ENCODE data around the gene DCAF17.
A peak's percentile ranks its signal among the peaks of the same experiment; 100 is the strongest.
"Not testable (repeated sequence)": the region's sequence is repeated elsewhere in the genome, so short reads cannot be mapped to it uniquely, and the experiment has no call there.

DCAF17 gene

DNA sequence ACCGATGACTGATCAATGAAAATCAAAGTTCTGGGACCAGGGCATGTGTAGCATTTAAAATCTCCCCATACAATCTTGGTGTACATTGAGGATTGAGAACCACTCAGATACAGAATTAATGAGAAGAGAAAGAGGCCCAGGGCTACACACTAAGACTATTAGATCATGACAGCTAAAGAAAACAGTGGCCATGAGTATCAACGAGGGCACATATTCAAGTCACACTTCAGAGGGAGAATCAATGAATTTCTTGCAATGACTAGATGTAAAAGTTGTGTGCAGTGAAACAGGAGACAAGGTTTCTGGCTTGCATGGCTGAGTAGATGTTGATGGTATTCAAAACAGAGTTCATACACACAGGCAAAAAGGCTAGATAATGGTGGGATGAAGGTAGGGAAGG, 29.3 kb upstream of the DCAF17 start:
- Mint-ChIP-seq H3K36me3 (peaks cover 11% of the 10 kb centered on the region), H3K4me3 (no peak overlapping the region), H3K9me3 (peaks cover 11% of the 10 kb centered on the region), H3K27me3 (no peaks in the 10 kb centered on the region), H3K27ac (peak overlapping the region; percentile 95), H3K4me1 (peaks cover 40% of the 10 kb centered on the region)
- DNase-seq (ENCODE audit: low spot score in 2 of 2): no peak
- ATAC-seq (ENCODE audit: low read depth): no peak

DNA sequence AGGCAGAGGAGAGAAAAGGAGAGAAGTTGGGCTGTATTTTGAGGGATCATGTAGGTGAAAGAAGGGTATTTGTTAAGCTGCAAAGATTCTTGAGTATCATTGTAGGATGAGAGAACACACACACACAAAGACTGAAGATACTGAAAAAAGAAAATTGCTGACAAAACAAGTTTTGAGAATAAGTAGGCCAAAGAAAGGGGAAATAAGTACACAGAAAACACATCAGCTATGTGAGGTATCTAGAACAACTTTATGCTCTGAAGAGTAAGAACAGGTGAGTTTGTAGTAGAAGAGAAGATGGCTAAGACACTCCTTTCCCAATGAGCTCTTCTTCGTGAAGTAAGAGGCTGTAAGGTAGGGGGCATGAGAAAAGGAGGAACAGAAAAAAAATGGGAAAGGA, 28.5 kb upstream of the DCAF17 start:
- Mint-ChIP-seq H3K9me3 (peaks cover 11% of the 10 kb centered on the region), H3K36me3 (peaks cover 11% of the 10 kb centered on the region), H3K27me3 (no peaks in the 10 kb centered on the region), H3K27ac (peak overlapping the region; percentile 95), H3K4me1 (peaks cover 36% of the 10 kb centered on the region), H3K4me3 (peak overlapping the region; percentile 36)
- ATAC-seq (ENCODE audit: low read depth) (no peak), DNase-seq (ENCODE audit: low spot score in 2 of 2) (no peak)

DNA sequence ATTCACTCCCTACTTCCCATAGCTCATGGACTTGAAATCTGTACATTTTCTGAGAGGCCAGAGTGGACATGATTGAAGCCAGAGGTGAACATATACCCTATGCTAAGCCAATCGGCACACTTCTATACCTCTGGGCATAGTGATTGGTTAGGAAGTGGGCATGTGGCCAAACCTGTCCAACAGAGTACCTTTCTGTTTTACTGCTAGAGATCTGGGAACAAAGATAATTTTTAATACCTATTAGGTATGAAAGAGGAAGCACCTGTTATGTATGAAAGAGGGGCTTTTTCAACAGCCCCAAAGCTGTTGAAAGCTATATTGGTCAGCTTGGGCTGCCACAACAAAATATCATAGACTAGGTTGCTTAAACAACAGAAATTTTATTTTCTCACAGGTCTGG, 28.0 kb upstream of the DCAF17 start:
- peaks cover 11% of the 10 kb centered on the region for H3K36me3 Mint-ChIP-seq
- peak overlapping the region; percentile 95 for H3K27ac Mint-ChIP-seq
- peaks cover 35% of the 10 kb centered on the region for H3K4me1 Mint-ChIP-seq
- DNase-seq (ENCODE audit: low spot score in 2 of 2) (peak in 1 of 2 donors; percentile 44), ATAC-seq (ENCODE audit: low read depth) (peak; percentile 89)
- H3K4me3 Mint-ChIP-seq: no peak overlapping the region
- H3K9me3 Mint-ChIP-seq: peaks cover 11% of the 10 kb centered on the region
- no peaks in the 10 kb centered on the region for H3K27me3 Mint-ChIP-seq

DNA sequence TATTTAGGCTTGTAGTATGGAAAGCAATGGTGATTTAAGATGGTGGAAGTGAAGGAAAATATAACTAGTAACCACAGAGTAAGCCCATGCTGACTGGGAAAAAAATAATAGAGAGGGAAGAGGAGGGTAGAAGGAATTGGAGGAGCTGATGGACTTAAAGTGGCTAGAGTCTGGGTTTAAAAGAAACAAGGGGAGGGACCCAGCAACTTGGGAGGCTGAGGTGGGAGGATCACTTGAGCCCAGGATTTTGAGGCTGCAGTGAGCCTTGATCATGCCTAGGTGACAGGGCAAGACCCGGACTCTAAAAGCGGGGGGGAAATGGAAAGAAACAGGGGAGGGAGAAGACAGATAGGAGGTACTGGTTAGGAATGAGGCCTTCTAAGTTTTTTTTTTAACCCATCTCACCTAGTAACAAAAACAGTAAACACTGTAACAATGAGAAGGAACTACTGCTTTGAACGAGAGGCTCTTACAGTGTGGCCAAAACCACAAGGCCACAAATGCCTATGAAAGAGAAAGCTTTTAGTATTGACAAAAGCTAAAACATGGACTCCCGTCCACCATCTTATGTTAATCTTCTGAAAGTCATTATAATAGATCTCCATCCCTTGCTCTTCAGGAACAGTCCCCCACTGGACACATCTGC, 26.9 kb upstream of the DCAF17 start:
- peaks cover 35% of the 10 kb centered on the region for H3K4me1 Mint-ChIP-seq
- peak overlapping the region; percentile 95 for H3K27ac Mint-ChIP-seq
- H3K4me3 Mint-ChIP-seq: no peak overlapping the region

DNA sequence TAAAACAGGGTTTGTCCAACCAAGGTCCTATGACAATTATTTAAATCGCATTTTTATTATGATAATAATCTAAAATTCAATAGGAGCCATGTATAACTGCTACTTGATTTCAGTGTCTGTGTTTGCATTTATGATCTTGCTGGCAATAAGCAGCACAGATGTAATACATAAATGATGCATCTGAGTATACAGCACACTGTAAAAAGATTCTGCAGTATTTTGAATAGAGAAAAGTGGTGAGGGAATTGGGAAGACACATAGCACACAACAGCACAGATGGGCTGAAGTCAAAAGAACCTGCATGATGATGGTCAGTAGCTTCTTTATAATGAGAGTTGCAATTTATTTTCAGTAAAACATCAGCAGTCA, 26.4 kb upstream of the DCAF17 start:
- Mint-ChIP-seq H3K36me3 (peaks cover 3% of the 10 kb centered on the region), H3K27ac (peak overlapping the region; percentile 95), H3K9me3 (peaks cover 6% of the 10 kb centered on the region), H3K4me1 (peaks cover 35% of the 10 kb centered on the region), H3K27me3 (no peaks in the 10 kb centered on the region), H3K4me3 (no peak overlapping the region)
- no peak for ATAC-seq (ENCODE audit: low read depth)
- no peak for DNase-seq (ENCODE audit: low spot score in 2 of 2)

More for the DNA sequence above, 26.9 kb upstream of the DCAF17 start:
- H3K36me3 Mint-ChIP-seq: peaks cover 4% of the 10 kb centered on the region
- no peaks in the 10 kb centered on the region for H3K27me3 Mint-ChIP-seq
- ATAC-seq (ENCODE audit: low read depth): peak; percentile 54
- peaks cover 7% of the 10 kb centered on the region for H3K9me3 Mint-ChIP-seq
- peak in 1 of 2 donors; percentile 12 for DNase-seq (ENCODE audit: low spot score in 2 of 2)

DNA sequence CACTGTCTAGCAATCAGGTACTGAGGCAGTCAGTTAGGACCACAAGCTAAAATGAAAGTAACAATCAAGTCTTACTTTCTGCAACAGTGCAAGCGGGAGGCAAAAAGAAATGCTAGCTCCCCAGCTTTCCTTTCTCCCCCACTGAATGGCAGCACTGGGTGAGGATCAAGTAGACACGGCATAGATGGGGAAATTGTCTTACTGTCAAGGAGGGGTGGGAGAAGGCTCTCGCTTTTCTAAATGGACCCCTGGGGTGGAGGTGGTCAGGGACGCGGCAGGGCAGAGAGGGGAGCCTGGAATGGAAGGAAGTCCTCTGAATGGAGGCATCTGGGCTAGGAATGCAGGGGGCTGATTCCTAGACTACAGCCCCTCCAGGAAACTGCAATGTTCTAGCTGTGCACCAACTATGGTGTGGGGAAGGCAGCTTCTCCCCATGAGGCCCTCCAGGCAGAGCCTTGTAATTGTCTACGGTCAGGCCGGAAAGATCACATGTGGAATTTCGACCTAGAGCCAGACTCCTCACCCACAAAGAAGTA, 24.5 kb upstream of the DCAF17 start:
- H3K27ac Mint-ChIP-seq: peak overlapping the region; percentile 51
- no peaks in the 10 kb centered on the region for H3K27me3 Mint-ChIP-seq
- H3K4me1 Mint-ChIP-seq: peaks cover 32% of the 10 kb centered on the region
- H3K9me3 Mint-ChIP-seq: peaks cover 6% of the 10 kb centered on the region
- DNase-seq (ENCODE audit: low spot score in 2 of 2) (no peak), ATAC-seq (ENCODE audit: low read depth) (no peak)
- peaks cover 3% of the 10 kb centered on the region for H3K36me3 Mint-ChIP-seq
- peak overlapping the region; percentile 70 for H3K4me3 Mint-ChIP-seq

DNA sequence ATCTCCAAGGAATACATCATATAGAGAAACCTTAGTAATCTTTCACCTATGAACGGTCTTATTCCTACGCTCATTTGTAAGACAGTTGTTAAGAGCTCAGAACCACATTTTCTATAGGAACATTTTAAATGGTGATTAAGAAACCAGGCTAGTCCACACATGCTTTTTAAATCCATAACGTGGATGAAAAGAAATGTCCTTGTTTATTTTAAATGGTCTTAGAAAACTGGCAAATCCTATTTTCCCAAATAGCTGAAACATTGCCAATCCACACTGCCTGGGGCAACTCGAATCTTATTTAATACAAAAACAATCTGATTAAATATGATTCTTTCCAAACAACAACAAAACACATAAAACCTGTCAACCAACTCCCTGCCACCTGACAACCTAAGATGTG, 23.9 kb upstream of the DCAF17 start:
- no peaks in the 10 kb centered on the region for H3K27me3 Mint-ChIP-seq
- no peak for ATAC-seq (ENCODE audit: low read depth)
- H3K4me3 Mint-ChIP-seq: no peak overlapping the region
- H3K27ac Mint-ChIP-seq: no peak overlapping the region
- H3K36me3 Mint-ChIP-seq: peaks cover 2% of the 10 kb centered on the region
- H3K9me3 Mint-ChIP-seq: peaks cover 6% of the 10 kb centered on the region
- DNase-seq (ENCODE audit: low spot score in 2 of 2): no peak
- H3K4me1 Mint-ChIP-seq: peaks cover 27% of the 10 kb centered on the region

DNA sequence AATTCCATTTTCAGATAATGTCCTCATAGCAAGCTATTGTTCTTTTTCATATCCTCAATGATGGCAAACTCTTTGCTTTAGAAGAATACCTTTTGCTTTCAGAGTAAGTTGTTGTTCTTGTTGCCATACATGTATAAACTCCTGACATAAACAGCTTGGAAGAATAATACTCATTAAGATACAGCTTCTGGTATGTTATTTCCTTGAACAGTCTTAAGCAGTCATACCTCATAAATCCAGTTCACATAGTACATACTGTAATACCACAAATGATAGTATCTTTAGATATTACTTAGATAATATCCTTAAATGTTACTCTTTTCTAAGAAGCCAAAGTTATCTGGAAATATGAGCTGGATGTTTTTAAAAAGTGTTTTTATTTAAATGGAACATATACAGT, 23.4 kb upstream of the DCAF17 start:
- Mint-ChIP-seq H3K27ac (no peak overlapping the region), H3K4me1 (peaks cover 22% of the 10 kb centered on the region), H3K36me3 (peaks cover 2% of the 10 kb centered on the region), H3K4me3 (no peak overlapping the region), H3K27me3 (no peaks in the 10 kb centered on the region), H3K9me3 (peaks cover 3% of the 10 kb centered on the region)
- DNase-seq (ENCODE audit: low spot score in 2 of 2) (no peak), ATAC-seq (ENCODE audit: low read depth) (no peak)

DNA sequence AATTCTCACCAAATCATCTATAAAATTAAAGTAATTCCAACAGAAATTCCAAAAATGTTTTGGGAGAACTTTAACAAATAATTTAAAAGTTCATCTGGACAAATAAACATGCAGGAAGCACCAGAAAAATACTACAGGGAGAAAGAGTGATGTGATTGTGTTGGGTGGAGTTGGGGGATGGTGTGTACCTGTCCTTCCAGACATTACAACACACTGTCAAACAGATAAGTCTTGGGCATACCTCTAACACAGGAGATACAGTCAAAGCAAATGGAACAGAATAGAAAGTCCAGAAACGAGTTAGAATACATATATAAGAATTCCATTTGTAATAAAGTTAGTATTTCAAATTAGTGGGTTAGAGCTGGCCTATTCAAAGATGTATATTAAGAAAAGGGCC, 22.8 kb upstream of the DCAF17 start:
- no peak for ATAC-seq (ENCODE audit: low read depth)
- no peak overlapping the region for H3K27ac Mint-ChIP-seq
- DNase-seq (ENCODE audit: low spot score in 2 of 2): no peak
- H3K36me3 Mint-ChIP-seq: peaks cover 2% of the 10 kb centered on the region
- H3K27me3 Mint-ChIP-seq: no peaks in the 10 kb centered on the region
- H3K4me3 Mint-ChIP-seq: no peak overlapping the region
- peaks cover 2% of the 10 kb centered on the region for H3K9me3 Mint-ChIP-seq
- peaks cover 23% of the 10 kb centered on the region for H3K4me1 Mint-ChIP-seq

DNA sequence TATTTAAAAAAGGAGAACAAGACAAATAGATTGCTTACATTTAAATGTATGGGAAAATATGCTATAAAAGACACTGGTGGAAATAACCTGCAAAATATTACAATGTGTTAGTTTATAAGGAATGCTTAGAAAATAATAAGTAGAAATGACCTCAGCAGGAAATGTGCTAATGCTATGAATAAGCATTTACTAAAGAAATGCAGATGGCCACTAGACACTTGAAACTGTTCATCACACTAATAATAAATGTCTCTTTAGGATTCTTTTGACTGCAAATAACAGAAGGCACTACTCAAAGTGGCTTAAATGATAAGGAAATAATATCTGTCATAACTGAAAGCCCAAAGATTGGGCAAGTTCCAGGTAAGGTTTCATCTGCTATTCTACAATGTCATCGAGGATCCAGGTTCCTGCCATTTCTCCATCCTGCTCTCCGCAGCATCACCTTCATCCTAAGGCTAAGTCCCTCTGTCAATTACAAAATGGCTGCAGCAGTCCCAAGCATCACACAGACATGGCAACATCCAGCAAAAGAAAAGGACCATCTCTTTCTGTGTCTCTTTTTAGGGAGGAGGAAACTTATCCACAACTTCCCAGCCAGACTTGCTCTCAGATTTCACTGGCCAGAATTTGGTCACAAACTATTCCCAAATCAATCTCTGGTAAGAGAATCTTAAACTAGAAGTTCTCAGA, 22.1 kb upstream of the DCAF17 start:
- Mint-ChIP-seq H3K4me1 (peaks cover 18% of the 10 kb centered on the region), H3K27me3 (no peaks in the 10 kb centered on the region), H3K27ac (no peak overlapping the region), H3K9me3 (peaks cover under 1% of the 10 kb centered on the region), H3K36me3 (peaks cover 2% of the 10 kb centered on the region), H3K4me3 (no peak overlapping the region)
- ATAC-seq (ENCODE audit: low read depth): no peak
- DNase-seq (ENCODE audit: low spot score in 2 of 2): no peak

DNA sequence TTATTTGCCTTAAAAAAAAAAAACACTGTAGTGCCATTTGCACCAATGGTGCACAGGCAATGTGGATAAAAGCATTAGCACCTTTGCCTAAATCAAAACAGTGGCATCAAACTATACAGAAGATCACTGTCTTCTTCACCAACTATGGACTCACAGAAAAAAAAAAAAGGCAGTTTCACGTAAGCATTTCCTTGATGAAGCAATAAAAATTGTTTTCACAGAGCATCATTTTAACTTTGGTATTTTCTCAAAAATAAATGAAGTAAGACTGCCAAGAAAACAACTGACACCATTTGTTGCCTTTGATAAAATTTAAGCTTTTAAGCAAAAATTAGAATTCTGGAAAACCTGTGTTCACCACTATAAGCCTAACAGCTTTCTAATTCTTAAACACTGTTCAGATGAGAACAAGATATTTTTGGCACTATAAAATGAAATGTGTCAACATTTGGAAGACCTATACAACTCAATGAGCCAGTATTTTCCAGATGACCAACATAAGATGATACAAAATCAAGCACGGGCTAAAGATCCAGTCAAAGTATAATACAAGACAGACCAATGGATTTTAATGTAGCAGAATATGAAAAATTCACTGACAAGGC, 21.4 kb upstream of the DCAF17 start:
- H3K27me3 Mint-ChIP-seq: no peaks in the 10 kb centered on the region
- peaks cover 10% of the 10 kb centered on the region for H3K4me1 Mint-ChIP-seq
- ATAC-seq (ENCODE audit: low read depth): no peak
- no peak overlapping the region for H3K4me3 Mint-ChIP-seq
- H3K9me3 Mint-ChIP-seq: no peaks in the 10 kb centered on the region
- H3K36me3 Mint-ChIP-seq: peaks cover 2% of the 10 kb centered on the region
- H3K27ac Mint-ChIP-seq: no peak overlapping the region
- no peak for DNase-seq (ENCODE audit: low spot score in 2 of 2)

DNA sequence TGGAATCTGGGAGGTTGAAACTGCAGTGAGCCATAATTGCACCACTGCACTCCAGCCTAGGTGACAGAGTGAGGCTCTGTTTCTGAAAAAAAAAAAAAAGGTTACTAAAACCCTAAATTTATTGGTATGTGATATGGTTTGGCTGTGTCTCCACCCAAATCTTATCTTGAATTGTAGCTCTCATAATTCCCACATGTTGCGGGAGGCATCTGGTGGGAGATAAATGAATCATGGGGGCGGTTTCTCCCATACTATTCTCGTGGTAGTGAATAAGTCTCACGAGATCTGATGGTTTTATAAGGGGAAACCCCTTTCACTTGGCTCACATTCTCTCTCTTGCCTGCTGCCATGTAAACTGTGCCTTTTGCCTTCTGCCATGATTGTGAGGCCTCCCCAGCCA, 19.4 kb upstream of the DCAF17 start:
- not testable (repeated sequence) for H3K27me3 Mint-ChIP-seq; H3K4me3 Mint-ChIP-seq; ATAC-seq (ENCODE audit: low read depth); DNase-seq (ENCODE audit: low spot score in 2 of 2); H3K9me3 Mint-ChIP-seq; H3K36me3 Mint-ChIP-seq; H3K4me1 Mint-ChIP-seq
- peak overlapping the region; percentile 41 for H3K27ac Mint-ChIP-seq

DNA sequence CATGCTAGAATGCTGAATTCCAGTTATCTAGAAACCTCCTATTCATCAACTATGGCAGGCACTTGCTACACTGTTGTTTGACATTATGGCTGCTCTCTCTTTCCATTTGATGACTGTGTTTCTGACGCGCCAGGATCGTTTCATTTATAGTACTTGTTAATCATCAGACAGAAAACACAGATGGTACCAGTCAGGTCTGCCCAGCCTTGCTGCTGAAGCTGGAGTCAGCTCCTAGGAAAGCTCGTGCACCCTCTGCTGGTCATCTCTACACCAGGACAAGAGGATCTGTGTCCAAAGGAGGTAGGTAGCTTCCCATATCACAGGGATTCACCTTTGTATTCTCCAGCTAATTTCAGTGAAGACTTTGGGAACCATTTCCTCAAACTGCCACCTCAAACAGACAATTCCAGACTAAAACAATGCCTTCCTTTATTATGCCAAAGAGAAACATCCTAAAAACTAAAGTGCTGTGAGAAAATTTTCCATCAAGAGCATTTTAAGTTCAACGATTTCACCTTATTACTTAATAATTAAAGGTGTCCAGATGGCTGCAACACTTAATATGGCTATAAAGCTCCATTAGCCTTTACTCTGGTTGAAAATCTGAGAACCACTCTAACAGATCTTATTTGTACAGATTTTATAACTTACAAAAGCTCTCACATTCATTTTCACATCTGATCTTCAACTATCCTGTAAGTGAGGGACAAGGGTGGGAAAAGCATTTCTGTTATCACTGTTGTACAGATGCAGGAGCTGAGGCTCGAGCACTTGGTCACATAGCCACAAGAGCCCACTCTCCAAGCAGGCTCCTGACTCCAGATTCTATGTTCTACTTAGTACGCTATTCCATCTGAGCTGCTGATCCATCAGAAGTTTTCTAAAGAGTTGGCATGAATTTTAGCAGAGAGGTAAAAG, 17.8 kb upstream of the DCAF17 start:
- ATAC-seq (ENCODE audit: low read depth) (peak; percentile 93), DNase-seq (ENCODE audit: low spot score in 2 of 2) (peak; percentile 67 to 74)
- peak overlapping the region; percentile 88 for H3K27ac Mint-ChIP-seq
- peak overlapping the region; percentile 1 for H3K4me3 Mint-ChIP-seq
- peaks cover 4% of the 10 kb centered on the region for H3K36me3 Mint-ChIP-seq
- H3K9me3 Mint-ChIP-seq: no peaks in the 10 kb centered on the region
- peaks cover 16% of the 10 kb centered on the region for H3K4me1 Mint-ChIP-seq
- H3K27me3 Mint-ChIP-seq: no peaks in the 10 kb centered on the region
